Measurements from ENCODE around the gene PTPRU. TPM values are rescaled to one million over a fixed set of nuclear protein-coding genes. Genes with fewer than 3 reads are reported as not detected.

Gene PTPRU
- total RNA-seq, 1 experiment from 2014 or later = 45.5 TPM

- Histone ChIP-seq H3K79me2 (ENCODE audit: insufficient read depth, low read length) (no peaks in the 10 kb centered on the region), H3K79me1 (ENCODE audit: insufficient read depth, low read depth, low read length, poor library complexity, severe bottlenecking) (no peaks in the 10 kb centered on the region), H2BK15ac (ENCODE audit: low read depth, low read length) (no peak overlapping the region), H3K9ac (ENCODE audit: extremely low read depth, insufficient read length, low read length) (no peak overlapping the region), H3K9me3 (ENCODE audit: control insufficient read depth, low read depth, low read length) (no peaks in the 10 kb centered on the region), H4K20me1 (ENCODE audit: control insufficient read depth, insufficient read depth, insufficient read length) (no peaks in the 10 kb centered on the region), H4K8ac (replicated peaks; ENCODE audit: insufficient read length, low read depth, low read length) (no peak overlapping the region), H3K23me2 (ENCODE audit: insufficient read length, low read depth, low read length, poor library complexity, severe bottlenecking) (peaks cover 3% of the 10 kb centered on the region), H3K18ac (ENCODE audit: insufficient read length, low read depth, low read length) (no peak overlapping the region), H2BK12ac (ENCODE audit: insufficient read length, low read depth, low read length) (no peak overlapping the region), H2BK120ac (ENCODE audit: low read depth, low read length, poor library complexity, severe bottlenecking) (no peak overlapping the region), H4K5ac (ENCODE audit: insufficient read length, low read depth, low read length) (no peak overlapping the region), H3K23ac (ENCODE audit: insufficient read length, low read depth, low read length) (no peak overlapping the region), H3K4me2 (ENCODE audit: insufficient read depth, insufficient read length, low read length) (no peak overlapping the region), H3K4me1 (ENCODE audit: insufficient read depth, low read length) (peaks cover 15% of the 10 kb centered on the region; the same call in 1 of the 2 replicates), H3K14ac (ENCODE audit: insufficient read depth, low read length) (no peak overlapping the region), H2BK20ac (ENCODE audit: low read depth, low read length, poor library complexity, severe bottlenecking) (no peak overlapping the region), H3K27ac (ENCODE audit: insufficient read length, low read depth, low read length) (no peak overlapping the region), H2BK5ac (ENCODE audit: insufficient read length, low read length) (no peak overlapping the region), H3K56ac (ENCODE audit: insufficient read length, low read depth, low read length) (no peak overlapping the region), H2AK5ac (ENCODE audit: insufficient read length, low read length) (no peak overlapping the region), H4K91ac (ENCODE audit: insufficient read length, low read depth, low read length) (no peak overlapping the region), H3T11ph (ENCODE audit: low read length) (no peak overlapping the region), H3K4ac (ENCODE audit: low read depth, low read length) (no peak overlapping the region), H2AFZ (ENCODE audit: low read length) (no peak overlapping the region), H3K27me3 (ENCODE audit: insufficient read depth, low read length) (no peaks in the 10 kb centered on the region)
- Mint-ChIP-seq H3K4me1 (peaks cover 40 to 46% of the 10 kb centered on the region in 2 experiments), H3K27me3 (ENCODE audit: low read depth) (no peaks in the 10 kb centered on the region), H3K36me3 (ENCODE audit: insufficient read depth in 1 of 3, low read depth in 3 of 3) (no peaks in the 10 kb centered on the region), H3K4me3 (no peak overlapping the region), H3K9me3 (no peaks in the 10 kb centered on the region), H3K27ac (no peak overlapping the region)
- no peak for TF ChIP-seq CTCF (conservative IDR thresholded peaks at IDR 0.05)
- no CpG with 5 or more reads among the region's 6 CpGs for WGBS (ENCODE audit: extremely low coverage, insufficient read length, low lambda C conversion rate)
- DNase-seq = no peak
Measured at GRCh38 chr1:29245261-29245660, 8.9 kb downstream of the PTPRU start.

Data from H9 (cell line).